ENCODE data around the gene LENG9.
A peak's percentile ranks its signal among the peaks of the same experiment; 100 is the strongest.

Gene LENG9

GRCh38 chr19:54465426-54466109 lies 2.0 kb upstream of the LENG9 start:
- Histone ChIP-seq H3K4me3 (ENCODE audit: low read depth, low read length) (no peak overlapping the region), H3K9me3 (ENCODE audit: severe bottlenecking) (no peaks in the 10 kb centered on the region), H3K36me3 (peaks cover 17% of the 10 kb centered on the region), H3K27ac (no peak overlapping the region), H3K27me3 (ENCODE audit: insufficient read depth, low read depth, severe bottlenecking) (peaks cover 22% of the 10 kb centered on the region)
- DNase-seq: no peak
- TF ChIP-seq CTCF (IDR thresholded peaks at IDR 0.05; ENCODE audit: low read depth, low read length): no peak

GRCh38 chr19:54464630-54465425 lies 1.2 kb upstream of the LENG9 start:
- peak overlapping the region; percentile 90 for H3K27ac ChIP-seq
- peak; percentile 94 for DNase-seq
- peaks cover 22% of the 10 kb centered on the region for H3K36me3 ChIP-seq
- no peaks in the 10 kb centered on the region for H3K9me3 ChIP-seq (ENCODE audit: severe bottlenecking)
- H3K4me3 ChIP-seq (ENCODE audit: low read depth, low read length): peak overlapping the region; percentile 76
- peaks cover 15% of the 10 kb centered on the region for H3K27me3 ChIP-seq (ENCODE audit: insufficient read depth, low read depth, severe bottlenecking)
- TF ChIP-seq CTCF (IDR thresholded peaks at IDR 0.05; ENCODE audit: low read depth, low read length): no peak

- Histone ChIP-seq H3K4me3 (ENCODE audit: low read depth, low read length) (peak overlapping the region; percentile 76), H3K27me3 (ENCODE audit: insufficient read depth, low read depth, severe bottlenecking) (peaks cover 8% of the 10 kb centered on the region), H3K27ac (peak overlapping the region; percentile 90), H3K9me3 (ENCODE audit: severe bottlenecking) (no peaks in the 10 kb centered on the region), H3K36me3 (peaks cover 26% of the 10 kb centered on the region)
- DNase-seq: peak; percentile 91
- no peak for TF ChIP-seq CTCF (IDR thresholded peaks at IDR 0.05; ENCODE audit: low read depth, low read length)
These were observed 559 bp upstream of the LENG9 start for GRCh38 chr19:54464044-54464629.

- peak; percentile 63 for DNase-seq
- Histone ChIP-seq H3K36me3 (peaks cover 38% of the 10 kb centered on the region), H3K4me3 (ENCODE audit: low read depth, low read length) (peak overlapping the region; percentile 76), H3K9me3 (ENCODE audit: severe bottlenecking) (no peaks in the 10 kb centered on the region), H3K27ac (peak overlapping the region; percentile 90), H3K27me3 (ENCODE audit: insufficient read depth, low read depth, severe bottlenecking) (no peaks in the 10 kb centered on the region)
- TF ChIP-seq CTCF (IDR thresholded peaks at IDR 0.05; ENCODE audit: low read depth, low read length): peak; percentile 44
These were observed 685 bp downstream of the LENG9 start for GRCh38 chr19:54462655-54463530.

- no peak for TF ChIP-seq CTCF (IDR thresholded peaks at IDR 0.05; ENCODE audit: low read depth, low read length)
- Histone ChIP-seq H3K36me3 (peaks cover 46% of the 10 kb centered on the region), H3K27ac (peak overlapping the region; percentile 90), H3K9me3 (ENCODE audit: severe bottlenecking) (no peaks in the 10 kb centered on the region), H3K27me3 (ENCODE audit: insufficient read depth, low read depth, severe bottlenecking) (no peaks in the 10 kb centered on the region), H3K4me3 (ENCODE audit: low read depth, low read length) (no peak overlapping the region)
- no peak for DNase-seq
These were observed 1.4 kb downstream of the LENG9 start for GRCh38 chr19:54462047-54462654.

Measured in WERI-Rb-1 (cell line).